Stimulated activated CD8-positive, alpha-beta memory T cell treated with anti-CD3 and anti-CD28 coated beads, Interleukin-7, amount 100 ng/mL, for 24 hours (primary cell): ENCODE results near the gene ST14.
"Not testable (repeated sequence)": the region's sequence is repeated elsewhere in the genome, so short reads cannot be mapped to it uniquely, and the experiment has no call there.

Experiments used
- DNase-seq: peaks from one replicate; pipeline ENCODE4 v3.0.0-alpha.2; 2020; ENCODE audit warnings: low read depth

Gene ST14

GRCh38 chr11:130189492-130190210 is 30.1 kb downstream of the ST14 start:
- DNase-seq: no peak

- no peak for DNase-seq
Observed at GRCh38 chr11:130190371-130190881, 30.8 kb downstream of the ST14 start.

GRCh38 chr11:130191896-130192295 is 32.3 kb downstream of the ST14 start:
- DNase-seq: no peak

- no peak for DNase-seq
Observed at GRCh38 chr11:130192845-130193267, 33.3 kb downstream of the ST14 start.

GRCh38 chr11:130193551-130193950 is 34.0 kb downstream of the ST14 start:
- not testable (repeated sequence) for DNase-seq

- no peak for DNase-seq
Observed at GRCh38 chr11:130194241-130195023, 34.9 kb downstream of the ST14 start.

- no peak for DNase-seq
Observed at GRCh38 chr11:130197386-130198035, 37.9 kb downstream of the ST14 start.

- DNase-seq: no peak
Observed at GRCh38 chr11:130198292-130198691, 38.7 kb downstream of the ST14 start.

- no peak for DNase-seq
Observed at GRCh38 chr11:130198964-130199363, 39.4 kb downstream of the ST14 start.

GRCh38 chr11:130199792-130200191 is 40.2 kb downstream of the ST14 start:
- DNase-seq: no peak

GRCh38 chr11:130201026-130201425 is 41.4 kb downstream of the ST14 start:
- no peak for DNase-seq

GRCh38 chr11:130202009-130202817 is 42.6 kb downstream of the ST14 start:
- DNase-seq: no peak

- DNase-seq: no peak
Observed at GRCh38 chr11:130202818-130203689, 43.5 kb downstream of the ST14 start.

- DNase-seq: no peak
Observed at GRCh38 chr11:130203766-130204702, 44.5 kb downstream of the ST14 start.

GRCh38 chr11:130204703-130205095 is 45.1 kb downstream of the ST14 start:
- no peak for DNase-seq

GRCh38 chr11:130206141-130206540 is 46.6 kb downstream of the ST14 start:
- no peak for DNase-seq

GRCh38 chr11:130208241-130209127 is 48.9 kb downstream of the ST14 start:
- DNase-seq: no peak

GRCh38 chr11:130209128-130209932 is 49.7 kb downstream of the ST14 start:
- no peak for DNase-seq
